T1000 (cell line): ENCODE results near the gene RAD9A.
A peak's percentile ranks its signal among the peaks of the same experiment; 100 is the strongest.

ENCODE experiments used
- DNase-seq: peaks from one replicate; lab custom pipeline; 2025; ENCODE audit warnings: mixed read lengths; lab: John Stamatoyannopoulos, UW

Gene RAD9A

GRCh38 chr11:67357831-67358670 is 33.7 kb upstream of the RAD9A start:
- no peak for DNase-seq

DNA sequence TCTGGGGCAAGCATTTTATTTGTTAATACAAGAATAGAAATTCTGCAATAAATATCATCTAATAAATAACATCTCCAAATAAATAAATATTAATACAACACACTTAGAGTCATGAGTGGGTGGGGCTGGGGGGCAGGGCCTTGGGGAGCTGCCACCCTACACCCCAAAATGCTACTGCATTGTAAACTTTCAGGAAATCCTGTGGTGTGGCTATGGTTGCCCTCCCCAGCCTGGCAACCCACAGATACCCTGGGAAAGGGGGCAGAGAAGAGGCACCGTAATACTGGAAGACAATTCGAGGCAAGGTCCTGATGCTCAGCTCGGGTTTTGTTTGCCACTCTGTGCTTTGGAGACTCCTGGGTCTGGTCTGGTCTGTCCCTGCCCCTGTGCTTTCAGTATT is 27.6 kb upstream of the RAD9A start:
- no peak for DNase-seq

- DNase-seq = no peak
These were observed 26.7 kb upstream of the RAD9A start for GRCh38 chr11:67364783-67365722.

DNA sequence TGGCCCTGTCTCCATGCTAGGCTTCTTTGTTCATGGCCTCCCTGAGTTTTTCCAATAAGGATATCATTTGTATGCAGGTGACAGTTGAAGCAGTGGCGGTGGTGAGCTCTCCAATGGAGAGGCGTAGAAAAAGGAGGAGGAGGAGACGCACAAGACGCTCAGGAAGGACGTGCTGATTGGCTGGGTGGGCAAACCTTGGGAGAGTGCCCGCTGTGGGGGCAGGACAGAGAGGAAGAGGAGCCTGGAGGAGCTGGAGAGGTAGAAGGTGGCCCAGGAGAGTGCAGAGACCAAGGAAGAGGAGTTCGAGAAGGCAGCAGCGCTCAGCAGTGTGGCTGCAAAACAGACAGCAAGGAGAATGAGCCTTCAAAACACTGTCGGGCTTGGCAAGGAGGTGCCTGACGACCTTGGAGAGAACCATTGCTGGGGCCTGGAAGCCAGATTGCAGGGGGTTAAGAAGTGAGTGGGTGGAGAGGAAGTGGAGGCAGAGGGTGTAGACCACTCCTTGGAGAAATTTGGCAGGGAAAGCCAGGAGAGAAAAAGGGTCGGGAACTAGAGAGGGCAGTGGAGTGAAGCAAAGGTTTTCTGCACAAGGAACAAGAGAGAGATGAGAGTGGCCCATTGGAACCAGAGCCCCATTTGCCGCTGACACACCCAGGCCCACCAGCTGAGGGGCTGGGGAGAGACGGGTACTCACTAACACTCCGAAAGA is 25.9 kb upstream of the RAD9A start:
- no peak for DNase-seq

DNA sequence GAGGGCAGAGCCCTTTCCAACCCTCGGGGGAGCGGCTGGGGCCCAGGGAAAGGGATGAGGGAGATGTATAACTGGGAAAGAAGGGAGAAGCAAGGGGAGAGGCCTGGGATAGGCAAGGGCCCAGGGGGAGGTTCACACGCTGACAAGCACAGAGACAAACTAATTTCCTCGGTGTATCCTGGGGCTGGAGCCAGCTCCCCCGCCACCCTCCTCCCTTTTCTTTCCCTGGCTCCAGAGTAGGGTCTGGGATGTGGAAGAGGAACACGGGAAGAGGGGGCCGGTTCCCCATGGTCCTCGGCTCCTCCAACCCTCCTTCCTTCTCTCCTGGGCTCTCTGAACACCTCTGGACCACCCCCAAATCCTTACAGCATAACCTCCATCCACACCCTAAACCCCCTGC is 25.2 kb upstream of the RAD9A start:
- DNase-seq = no peak

DNA sequence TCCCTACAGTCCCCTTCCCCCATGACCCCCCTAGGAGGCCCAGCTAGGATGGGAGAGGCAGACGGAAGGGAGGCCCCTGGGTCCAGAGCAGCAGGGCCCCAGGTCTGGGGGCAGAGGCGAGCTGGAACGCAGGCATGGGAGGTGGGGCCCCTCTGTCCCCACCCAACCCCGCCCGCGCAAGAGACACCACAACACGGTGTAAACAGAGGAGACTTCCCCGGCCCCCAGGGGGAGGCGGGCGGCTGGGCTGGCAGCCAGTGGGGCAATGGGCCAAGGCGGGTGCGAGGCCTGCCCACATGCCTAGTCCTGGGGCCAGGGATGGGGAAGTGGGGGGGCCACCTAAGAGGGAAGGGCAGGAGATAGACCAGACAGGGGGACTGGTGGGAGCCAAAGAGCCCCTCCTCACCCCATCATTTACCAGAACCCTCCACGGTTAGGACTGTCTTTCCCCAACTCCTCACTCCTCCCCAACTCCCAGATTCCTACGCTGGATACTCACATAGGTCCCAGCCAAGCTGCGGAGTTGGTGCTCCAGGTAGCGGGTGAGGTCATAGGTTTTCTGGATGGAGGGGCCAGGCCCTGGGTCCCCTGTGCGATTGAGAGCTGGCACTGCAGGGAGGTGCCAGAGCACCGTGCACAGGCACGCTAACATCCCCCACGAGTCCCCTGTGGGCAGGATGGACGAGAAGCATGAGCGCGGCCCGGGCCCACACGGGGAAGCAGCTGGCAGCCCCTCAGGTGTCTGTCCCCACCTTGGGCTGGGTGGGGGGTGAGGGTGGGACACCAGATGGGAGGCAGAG is 24.6 kb upstream of the RAD9A start:
- DNase-seq = no peak

DNA sequence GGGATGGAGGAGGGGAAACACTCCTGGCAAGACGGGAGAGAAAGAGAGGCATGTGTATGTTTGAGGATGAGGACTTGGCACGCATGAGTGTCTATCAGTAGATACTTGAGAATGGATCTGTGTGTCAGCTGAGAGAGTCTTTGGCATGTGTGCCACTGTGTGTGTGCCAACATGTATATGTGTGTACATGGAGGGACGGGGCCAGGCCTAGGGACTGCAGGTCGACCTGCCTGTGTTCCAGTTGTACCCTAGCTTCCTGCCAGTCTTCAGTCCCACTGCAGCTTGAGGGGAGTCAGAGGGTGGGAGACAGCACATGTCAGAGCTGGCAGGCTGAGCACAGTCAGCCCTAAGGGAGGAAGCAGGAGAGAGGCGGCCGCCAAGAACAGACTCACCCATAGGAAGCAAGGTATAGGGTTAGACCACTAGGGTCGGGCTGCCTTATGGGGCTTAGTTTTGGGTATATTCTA is 24.0 kb upstream of the RAD9A start:
- DNase-seq = no peak

DNA sequence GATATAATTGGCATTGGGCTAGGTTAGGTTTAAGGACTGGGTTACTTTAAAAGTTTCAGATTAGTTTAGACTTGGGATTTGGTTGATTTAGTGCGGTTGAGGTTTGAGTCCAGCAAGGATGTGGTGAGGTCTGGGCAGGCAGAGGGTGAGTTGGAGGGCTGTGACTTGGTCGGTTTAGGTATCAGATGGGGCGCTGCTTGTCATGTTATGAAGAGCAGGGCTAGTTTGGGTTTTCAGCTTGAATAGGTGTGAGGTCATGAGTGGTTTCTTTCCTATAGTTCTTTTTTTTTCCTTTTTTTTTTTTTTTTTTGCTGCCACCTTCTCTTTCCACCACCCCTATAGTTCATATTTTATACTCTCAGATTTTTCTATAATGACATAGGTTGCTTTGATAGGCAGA is 23.2 kb upstream of the RAD9A start:
- DNase-seq = no peak

GRCh38 chr11:67369275-67369674 is 22.5 kb upstream of the RAD9A start:
- DNase-seq = no peak

- no peak for DNase-seq
These were observed 21.9 kb upstream of the RAD9A start for GRCh38 chr11:67369801-67370284.

GRCh38 chr11:67370351-67371076 is 21.3 kb upstream of the RAD9A start:
- no peak for DNase-seq

DNA sequence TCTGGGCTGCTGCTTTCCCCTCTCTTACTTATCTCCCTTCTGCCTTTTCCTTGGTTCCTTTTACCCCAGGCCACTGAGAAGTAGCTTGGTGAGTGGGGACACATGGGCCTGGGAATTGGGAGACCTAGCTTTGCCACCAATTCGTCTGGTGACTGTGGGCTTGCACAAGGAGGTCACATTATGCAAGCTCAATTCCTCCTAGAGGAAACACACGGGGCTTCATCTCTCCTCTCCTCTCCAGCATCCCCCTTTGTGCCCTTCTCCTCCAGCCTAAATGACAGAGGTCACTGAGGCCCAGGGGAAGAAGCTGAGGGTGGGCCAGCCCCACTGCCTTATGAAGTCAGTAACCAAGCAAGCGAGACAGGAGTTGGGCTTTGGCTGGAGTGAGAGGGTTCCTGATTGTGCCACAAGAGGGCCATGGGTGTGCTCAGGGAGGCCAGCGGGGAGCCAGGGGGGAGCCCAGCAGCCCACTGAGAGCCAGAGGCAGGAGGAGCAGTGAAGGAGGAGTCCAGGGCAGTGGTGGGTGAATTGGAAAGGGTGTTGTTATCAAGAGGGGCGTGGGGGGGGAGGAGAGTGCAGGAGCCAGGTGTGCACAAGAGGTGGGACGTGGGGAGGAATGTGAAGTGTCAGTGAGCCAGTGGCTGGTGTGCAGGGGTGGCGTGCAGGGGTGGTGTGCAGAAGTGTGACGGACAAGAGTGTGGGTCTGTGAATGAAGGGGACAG is 20.4 kb upstream of the RAD9A start:
- no peak for DNase-seq

GRCh38 chr11:67371911-67372320 is 19.9 kb upstream of the RAD9A start:
- no peak for DNase-seq

DNA sequence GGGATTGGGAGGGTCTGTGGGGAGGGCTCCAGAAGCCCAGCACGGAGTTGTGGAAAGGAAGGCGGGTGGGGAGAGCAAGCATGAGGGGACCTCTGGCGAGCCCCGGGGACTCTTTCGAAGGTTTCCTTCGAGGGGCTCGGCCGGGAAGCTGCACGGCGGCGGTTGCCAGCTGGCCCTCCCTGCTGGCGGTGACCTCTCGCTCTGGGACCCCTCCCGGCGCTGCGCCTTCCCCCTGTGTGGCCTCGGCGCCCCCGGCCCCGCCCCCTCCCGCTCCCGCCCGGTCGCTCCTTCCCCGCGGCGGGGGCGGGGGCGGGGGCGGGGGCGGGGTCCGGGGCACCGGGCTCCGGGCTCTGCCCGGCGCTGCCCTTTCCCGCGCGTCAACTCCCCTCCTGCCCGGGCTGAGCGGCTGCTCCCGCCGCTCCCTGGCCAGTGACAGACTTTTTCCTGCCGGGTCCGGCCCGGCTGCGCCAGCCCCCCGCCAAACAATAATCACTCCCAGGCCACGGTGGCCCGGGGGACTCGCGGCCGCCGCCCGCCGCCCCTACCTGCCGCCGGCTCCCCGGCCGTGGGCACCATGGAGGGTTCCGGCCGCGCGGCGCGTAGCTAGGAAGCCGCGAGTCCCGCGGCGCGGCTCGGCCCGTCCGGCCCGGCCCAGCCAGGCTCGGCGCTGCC is 19.3 kb upstream of the RAD9A start:
- no peak for DNase-seq

DNA sequence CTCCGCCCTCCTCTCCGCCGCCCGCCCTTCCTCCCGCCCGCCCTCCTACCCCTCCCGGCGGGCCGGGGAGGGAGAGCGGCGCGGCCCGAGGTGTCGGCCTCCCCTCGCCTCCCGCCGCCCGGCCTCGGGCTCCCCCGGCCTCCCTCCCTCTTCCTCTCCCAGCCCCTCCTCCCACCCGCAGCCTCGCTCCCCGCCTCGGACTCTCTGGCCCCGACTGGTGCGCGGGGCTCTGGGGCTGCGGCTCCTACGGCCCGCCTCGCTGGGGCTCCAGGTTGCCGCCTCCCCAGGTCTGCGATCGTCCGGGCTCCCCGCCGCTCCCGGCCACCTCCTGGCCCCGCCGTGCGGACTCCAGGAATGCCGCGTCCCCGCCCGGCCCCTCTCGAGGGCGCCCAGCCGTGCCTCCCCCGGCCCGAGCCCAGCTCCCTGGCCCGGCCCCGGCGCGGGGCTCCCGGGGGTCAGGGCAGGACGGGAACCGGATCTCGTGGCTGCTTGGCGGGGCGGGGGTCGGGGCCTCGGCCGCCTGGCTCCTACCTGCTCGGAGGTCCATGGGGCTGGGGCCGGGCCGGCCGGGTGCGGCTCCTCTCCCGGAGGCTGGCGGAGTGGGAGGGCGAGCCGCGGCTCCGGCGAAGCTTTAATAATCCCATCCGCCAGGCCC is 18.7 kb upstream of the RAD9A start, which contains the start of gene CLCF1:
Gene CLCF1 (minus strand): TSS at position 606 of the 655 bp plus-strand sequence. CDS start 59 bp downstream, at position 547.
- DNase-seq = no peak

DNA sequence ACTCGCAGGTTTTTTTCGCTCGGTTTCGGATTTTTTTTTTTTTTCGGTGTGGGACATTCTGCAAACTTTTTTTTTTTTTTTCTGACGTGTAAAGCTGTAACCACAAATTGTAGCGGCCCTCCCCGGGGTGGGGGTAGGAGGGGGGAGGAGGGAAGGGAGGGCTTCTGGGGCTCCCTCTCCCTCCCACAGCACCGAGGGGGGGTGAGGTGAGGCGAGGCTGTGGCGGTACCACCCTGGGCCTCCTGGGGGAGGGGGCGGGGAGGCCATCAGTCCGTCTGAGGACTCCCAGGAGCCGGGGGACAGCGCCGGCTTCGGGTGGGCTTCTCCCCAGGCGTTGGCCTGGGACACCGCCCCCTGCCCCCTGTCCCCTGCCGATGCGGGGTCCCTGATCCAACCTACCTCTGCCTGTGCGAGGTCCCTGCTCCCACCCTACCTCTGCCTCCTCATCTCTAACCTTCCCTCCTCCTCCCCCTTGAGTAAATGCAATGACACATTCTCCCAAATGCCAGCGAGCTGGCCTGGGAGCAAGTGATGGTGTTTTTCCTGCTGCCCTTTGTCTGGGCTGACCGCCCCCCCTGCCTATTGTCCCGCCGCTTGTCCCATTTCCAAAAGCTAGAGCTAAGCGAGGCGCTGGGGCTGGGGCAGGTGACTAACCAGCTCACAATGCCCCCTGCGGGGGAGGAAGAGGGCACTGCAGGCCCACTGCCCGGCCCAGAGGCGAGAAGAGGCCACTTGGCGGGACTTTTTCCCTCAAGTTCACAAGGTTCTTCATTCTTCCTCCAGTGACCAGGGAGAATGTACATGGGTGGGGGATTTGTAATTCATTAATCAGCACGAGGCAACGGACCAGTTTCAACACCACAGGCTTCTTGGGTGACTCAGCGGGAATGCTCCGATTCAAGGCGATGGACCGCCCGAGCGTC is 17.9 kb upstream of the RAD9A start:
- DNase-seq = peak; percentile 93

DNA sequence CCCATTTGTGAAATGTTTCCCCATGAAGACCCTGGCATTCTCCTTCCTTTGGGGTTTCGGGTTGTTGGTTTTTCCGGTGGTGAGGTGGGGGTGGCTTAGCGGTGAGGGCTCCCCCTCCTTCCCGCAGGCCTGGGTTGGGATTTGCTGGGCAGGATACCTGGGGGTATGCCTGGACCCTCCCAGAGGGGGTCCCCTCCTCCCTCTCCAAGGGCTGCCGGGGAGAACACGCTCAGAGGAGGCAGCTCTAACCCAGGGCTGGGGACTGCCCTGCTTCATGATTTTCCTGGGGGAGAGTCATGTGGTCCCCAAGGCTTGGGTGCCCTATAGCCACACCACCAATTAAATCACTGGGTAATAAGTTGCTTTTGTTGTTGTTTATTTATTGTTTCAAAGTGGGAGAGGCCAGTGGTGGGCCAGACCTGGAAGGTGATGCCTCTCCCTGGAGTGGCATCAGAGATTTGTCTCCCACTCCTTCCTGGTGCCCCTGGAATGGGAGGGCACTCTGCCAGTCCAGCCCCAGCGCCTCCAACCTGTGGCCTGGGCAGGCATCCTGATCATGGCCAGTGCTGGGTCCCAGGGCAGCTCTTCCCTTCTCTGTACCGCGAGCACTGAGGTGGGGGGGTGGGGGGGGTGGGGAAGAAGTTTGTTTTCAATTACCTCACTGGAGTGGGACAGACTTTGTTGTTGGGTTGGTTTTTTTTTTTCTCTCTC is 17.1 kb upstream of the RAD9A start:
- DNase-seq = no peak
